DLD1 (cell line): ENCODE measurements around the gene AIF1L.
"Not testable (repeated sequence)": the region's sequence is repeated elsewhere in the genome, so short reads cannot be mapped to it uniquely, and the experiment has no call there.

Source experiments
- in situ Hi-C: cut with HindIII; loops from 2 replicates; pipeline ENCODE4 v1.10.0; 2017; ENCODE audit warnings: low sequenced_read_pairs

Gene AIF1L

GRCh38 chr9:131097948-131098278, 1.6 kb downstream of the AIF1L start:
- in situ Hi-C loops = no loop called here

- in situ Hi-C loops = no loop called here
Measured at GRCh38 chr9:131098391-131099101, 2.2 kb downstream of the AIF1L start.

GRCh38 chr9:131099102-131099606, 2.8 kb downstream of the AIF1L start:
- in situ Hi-C loops = no loop called here

DNA sequence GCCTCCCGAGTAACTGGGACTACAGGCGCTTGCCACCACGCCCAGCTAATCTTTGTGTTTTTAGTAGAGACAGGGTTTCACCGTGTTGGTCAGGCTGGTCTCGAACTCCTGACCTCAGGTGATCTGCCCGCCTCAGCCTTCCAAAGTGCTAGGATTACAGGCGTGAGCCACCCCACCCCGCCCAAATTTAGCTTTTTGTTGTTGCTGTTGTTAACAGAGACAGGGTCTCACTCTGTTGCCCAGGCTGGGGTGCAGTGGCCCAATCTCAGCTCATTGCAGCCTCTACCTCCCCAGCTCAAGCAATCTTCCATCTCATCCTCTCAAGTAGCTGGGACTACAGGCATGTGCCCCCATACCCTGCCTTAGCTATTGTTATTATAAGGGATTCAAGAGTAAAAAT, 3.5 kb downstream of the AIF1L start:
- in situ Hi-C loops = not testable (repeated sequence)

- in situ Hi-C loops = no loop called here
Measured at GRCh38 chr9:131100445-131100844, 4.1 kb downstream of the AIF1L start.

DNA sequence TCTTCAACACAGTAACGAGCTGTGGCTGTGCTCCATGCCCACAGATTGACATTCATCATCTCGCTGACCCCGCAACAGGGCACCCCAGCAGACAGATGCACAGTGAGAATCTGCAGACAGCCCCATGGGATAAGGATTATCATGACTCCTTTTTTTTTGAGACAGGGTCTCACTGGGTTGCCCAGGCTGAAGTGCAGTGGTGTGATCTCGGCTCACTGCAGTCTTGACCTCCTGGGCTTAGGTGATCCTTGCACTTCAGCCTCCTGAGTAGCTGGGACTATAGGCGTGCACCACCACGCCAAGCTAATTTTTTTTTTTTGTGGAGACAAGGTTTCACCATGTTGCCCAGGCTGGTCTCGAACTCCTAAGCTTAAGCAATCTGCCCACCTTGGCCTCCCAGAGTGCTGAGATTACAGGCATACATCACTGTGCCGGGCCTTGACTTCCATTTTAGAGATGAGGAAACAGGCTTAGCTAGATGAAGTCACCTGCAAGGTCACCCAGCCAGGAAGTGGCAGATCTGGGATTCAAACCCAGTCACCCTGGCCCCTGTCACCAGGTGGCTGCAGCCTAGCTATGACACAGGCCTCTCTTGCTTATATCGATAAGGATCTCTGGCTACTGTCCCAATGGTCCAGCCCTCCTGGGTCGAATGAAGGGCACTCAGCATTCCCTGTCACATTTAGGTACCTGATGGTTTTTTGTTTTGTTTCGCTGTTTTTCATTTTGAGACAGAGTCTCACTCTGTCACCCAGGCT, 5.1 kb downstream of the AIF1L start:
- in situ Hi-C loops = no loop called here

DNA sequence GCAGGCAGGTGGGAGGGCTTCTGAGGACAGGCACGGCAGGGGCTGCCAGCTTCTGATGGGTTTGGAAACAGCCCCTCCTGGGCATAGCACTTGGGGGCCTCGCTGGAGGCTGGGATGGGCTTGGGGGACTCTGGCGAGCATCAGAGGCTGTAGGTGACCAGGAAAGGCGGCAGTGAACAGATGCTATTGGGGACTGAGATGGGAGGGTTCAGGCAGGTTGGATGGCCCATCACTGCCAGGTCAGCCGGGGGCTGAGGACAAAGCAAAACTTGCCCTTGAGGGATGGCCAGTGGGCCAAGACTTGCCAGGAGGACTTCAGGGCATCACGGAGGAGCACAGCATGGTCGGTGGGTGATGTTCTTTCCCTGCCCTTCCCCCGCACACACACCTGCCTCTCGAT, 6.7 kb downstream of the AIF1L start:
- in situ Hi-C loops = no loop called here

DNA sequence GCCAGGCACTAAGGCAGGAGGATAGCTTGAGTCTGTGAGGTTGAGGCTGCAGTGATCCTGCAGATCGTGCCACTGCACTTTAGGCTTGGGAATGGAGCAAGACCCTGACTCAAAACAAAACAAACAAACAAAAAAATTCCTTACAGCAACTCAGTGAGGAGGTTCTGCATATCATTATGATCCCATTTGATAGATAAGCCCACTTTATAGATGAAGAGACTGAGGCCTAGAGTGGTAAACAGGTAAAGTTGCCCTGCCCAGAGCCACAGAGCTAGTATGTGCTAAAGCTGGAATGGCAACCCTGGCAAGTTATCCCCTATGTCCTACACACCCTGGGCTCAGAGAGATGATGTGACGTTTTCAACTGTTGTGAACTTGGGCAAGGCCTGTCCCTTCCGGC, 7.2 kb downstream of the AIF1L start:
- in situ Hi-C loops = no loop called here

DNA sequence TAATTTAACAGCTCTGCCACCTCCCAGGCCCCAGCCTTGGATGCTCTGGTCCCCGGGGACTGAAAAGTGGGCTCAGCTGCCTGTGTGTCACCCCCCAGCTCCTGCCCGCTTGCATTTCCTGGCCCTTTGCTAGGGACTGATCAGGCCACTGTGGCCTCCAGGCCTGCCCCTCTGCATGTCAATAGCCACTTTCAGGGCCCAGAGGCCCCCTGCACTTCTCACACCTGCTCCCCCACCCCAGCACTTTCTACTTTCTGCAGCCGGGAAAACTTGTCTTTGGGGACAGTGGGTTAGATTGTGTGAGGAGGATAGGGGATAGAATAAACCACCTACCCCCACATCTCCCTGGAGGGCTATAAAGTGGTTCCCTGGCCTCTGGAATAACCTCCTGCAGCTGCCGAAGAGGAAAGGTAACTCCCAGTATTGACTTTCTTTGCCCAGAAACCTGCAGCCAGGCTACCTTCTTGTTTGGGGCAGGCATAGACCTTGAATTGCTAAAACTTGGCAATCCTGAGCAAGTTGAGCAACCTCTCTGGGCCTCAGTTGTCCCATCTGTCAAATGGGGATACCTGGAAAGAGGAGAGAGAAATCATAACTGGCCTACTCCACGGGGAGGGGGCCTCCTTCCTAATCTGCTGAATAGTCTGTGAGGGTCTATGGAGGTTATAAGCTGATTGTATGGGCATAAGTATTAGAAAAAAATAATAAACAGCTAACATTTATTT, 7.8 kb downstream of the AIF1L start:
- in situ Hi-C loops = no loop called here

GRCh38 chr9:131105952-131106351, 9.6 kb downstream of the AIF1L start:
- in situ Hi-C loops = no loop called here

- in situ Hi-C loops = no loop called here
Measured at GRCh38 chr9:131107760-131108159, 11.4 kb downstream of the AIF1L start.

- in situ Hi-C loops = no loop called here
Measured at GRCh38 chr9:131111186-131111853, 15.0 kb downstream of the AIF1L start.

GRCh38 chr9:131111854-131112311, 15.6 kb downstream of the AIF1L start:
- in situ Hi-C loops = no loop called here

GRCh38 chr9:131112374-131113154, 16.2 kb downstream of the AIF1L start:
- in situ Hi-C loops = no loop called here

- in situ Hi-C loops = no loop called here
Measured at GRCh38 chr9:131113655-131114054, 17.3 kb downstream of the AIF1L start.

GRCh38 chr9:131114084-131114535, 17.8 kb downstream of the AIF1L start:
- in situ Hi-C loops = no loop called here

DNA sequence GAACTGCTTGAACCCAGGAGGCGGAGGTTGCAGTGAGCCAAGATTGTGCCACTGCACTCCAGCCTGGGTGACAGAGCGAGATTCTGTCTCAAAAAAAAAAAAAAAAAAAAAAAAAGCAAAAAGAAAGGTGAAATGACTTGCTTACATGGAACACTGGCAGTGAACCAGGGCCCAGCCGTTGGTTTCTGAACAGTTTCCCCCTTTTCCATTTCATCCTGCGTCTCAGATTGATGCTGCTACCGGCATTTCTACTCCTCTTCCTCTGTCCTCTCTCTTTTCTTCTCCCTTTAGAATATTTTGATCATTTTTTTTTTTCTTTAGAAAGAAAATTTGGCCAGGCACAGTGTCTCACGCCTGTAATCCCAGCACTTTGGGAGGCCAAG, 19.0 kb downstream of the AIF1L start:
- in situ Hi-C loops = not testable (repeated sequence)

DNA sequence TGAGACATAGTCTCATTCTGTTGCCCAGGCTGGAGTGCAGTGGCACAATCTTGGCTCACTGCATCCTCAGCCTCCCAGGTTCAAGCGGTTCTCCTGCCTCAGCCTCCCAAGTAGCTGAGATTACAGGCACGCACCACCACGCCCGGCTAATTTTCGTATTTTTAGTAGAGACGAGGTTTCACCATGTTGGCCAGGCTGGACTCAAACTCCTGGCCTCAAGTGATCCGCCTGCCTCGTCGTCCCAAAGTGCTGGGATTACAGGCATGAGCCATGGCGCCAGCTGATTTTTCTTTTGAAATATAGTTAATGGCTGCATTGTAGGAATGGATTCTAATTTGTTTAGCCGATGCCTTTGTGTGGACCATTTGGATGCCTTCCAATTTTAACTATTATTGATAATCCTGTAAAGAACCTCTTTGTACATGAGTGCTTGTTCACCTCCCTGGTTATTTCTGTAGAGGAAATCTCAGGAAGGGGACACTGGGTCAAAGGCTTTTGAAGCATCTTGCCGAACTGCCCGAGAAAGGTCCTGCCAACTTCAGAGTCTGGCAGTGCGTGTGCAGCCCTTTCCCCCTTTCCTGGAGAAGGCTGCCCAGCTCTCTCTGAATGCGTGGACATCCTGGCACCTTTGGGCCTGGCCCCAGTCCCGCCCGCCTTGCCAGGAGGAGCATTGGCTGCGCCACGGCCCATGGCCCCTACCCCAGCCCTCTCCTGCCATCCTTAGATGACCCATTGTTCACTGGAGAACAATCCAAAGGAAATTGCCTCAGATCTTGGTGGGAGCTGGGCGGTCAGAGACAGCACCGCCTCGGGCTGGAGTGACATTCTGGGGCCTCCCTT, 20.2 kb downstream of the AIF1L start:
- in situ Hi-C loops = no loop called here

GRCh38 chr9:131117121-131117761, 20.9 kb downstream of the AIF1L start:
- in situ Hi-C loops = no loop called here
